Activated CD4-positive, alpha-beta T cell treated with anti-CD3 and anti-CD28 coated beads for 24 hours (primary cell): Measurements from ENCODE around the gene SPTBN5.

Experiments used
- DNase-seq, 2 donors: peaks; one replicate each; pipeline ENCODE4 v3.0.0-alpha.2; 2020; ENCODE audit warnings: low read depth in 2 of 2

SPTBN5 gene

DNA sequence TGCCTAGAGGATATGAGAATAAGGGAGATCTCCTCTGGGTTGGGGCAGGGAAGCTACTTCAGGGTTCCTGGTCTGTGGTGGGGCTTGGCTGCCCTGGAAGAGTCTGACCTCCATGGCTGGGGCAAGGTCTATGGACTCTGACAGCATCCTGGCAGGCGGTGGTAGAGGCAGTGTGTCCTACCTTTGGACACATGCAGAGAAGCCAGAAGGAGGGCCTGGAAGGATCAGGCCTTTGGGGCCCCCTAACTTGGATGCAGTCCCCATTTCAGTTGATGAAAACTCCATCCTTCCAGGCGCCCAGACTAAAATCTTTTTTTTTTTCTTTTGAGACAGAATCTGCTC, 10.4 kb downstream of the SPTBN5 start:
- DNase-seq: no peak

DNA sequence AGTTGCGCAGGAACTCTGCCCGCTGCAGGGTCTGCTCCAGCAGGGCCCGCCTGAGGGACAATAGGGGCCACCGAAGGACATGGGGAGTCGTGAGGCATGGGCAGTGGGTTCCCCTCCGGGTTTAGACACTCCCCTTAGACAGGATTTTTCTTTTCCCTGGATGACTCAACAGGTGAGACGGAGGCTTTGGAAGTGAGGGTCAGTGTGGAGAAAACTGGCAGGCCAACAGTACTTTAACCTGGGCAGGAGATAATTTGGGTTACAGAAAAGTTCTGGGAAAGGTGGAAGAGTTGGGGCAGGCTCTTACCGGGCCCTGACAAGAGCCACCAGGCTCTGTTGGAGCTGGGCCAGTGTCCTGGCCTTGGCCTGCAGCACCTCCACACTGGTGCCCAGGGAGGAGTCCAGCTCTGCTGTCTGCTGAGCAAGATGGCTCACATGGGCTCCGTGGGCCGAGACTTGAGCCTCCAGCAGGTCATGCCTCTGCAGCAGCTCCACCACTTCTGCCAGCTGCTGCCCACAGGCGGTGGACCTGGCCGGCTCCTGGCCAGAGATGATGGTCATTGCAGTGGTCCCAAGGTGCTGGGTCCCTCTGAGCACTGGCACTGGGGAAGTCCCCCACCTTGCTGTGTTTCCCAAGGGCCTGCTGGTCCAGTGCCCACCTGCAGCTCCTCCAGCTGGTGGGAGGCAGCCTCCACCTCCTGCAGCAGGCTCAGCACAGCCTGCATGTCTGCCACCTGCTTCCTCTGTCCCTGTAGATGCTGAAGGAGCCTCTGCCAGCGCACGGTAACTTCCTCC, 11.0 kb downstream of the SPTBN5 start:
- no peak for DNase-seq

GRCh38 chr15:41881920-41882688, 11.7 kb downstream of the SPTBN5 start:
- DNase-seq: no peak

DNA sequence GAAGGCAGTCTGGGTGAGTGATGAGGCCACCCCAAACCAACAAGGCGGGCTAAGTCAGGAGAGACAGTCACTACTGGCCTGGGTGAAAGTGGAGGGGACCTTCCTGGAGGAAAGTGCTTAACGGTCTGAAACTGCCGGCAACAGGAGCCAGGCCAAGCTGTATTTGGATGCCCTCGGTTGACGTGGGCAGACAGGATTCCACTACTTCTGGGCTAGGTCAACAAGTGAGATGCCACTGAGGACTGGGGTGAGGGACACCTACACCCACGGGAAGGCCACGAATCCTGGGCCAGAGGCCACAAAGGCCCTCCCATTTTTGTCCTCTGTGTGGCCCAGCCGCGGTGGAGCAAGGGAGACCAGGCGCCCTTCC, 12.3 kb downstream of the SPTBN5 start:
- no peak for DNase-seq

DNA sequence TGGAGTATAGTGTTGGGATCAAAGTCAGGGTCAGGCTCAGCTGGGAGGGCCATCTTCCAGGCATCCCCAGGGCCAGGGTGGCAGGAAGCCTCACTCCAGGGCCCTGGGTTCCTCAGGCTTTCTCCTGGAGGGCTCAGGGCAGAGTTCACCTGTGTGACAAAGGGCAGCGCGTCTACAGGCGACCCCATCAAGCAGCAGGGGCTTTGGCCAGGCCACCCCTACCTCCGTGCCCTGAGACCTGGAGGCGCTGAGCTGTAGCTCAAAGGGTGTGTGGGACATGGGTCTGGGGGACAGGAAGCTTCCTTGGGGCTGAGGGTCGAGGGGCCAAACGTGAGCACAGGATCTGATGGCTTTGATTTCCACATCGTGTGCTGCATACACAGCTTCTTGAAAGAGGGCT, 12.8 kb downstream of the SPTBN5 start:
- DNase-seq: no peak

- DNase-seq: no peak
Observed at GRCh38 chr15:41880156-41880877, 13.5 kb downstream of the SPTBN5 start.

DNA sequence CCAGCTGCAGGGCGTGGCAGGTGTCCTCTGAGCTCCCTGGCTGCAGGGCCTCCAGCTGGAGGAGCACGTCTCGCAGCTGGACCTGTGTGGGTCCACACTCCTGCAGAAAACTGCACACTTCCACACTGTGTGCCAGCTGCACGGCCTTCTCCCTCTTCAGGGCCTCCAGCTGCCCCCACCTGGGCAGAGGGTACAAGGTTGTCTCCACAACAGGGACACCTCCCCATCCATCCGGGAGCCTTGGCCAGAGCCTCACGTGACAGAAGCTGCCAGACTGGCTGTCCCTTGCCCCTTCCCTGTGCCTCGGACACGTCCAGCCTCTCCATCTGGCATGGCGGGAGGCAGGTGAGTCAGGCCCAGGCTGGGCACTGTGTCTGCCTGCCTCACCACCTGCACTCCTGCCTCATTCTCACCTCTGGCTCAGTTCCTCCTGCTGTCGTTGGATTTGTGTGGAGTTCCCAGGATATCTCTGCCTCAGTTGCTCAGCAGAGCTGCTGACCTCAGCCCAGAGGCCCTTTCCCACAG, 14.5 kb downstream of the SPTBN5 start:
- no peak for DNase-seq

DNA sequence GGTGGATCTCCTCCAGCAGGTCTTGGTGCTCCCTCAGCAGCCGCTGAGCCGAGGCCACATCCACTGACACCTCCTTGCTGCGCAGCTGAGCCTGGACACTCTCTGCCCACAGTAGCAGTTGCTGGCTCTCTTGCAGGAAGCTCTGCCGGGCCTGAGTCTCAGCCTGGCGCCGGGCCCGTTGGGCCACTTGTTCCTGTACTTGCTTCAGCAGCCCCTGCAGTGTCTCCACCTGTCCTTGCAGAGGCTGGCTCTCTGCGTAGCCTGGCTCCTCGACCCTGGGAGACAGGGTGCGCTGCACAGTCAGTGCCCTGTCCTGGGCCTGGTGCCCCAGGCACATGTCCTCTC, 15.5 kb downstream of the SPTBN5 start:
- DNase-seq: no peak

DNA sequence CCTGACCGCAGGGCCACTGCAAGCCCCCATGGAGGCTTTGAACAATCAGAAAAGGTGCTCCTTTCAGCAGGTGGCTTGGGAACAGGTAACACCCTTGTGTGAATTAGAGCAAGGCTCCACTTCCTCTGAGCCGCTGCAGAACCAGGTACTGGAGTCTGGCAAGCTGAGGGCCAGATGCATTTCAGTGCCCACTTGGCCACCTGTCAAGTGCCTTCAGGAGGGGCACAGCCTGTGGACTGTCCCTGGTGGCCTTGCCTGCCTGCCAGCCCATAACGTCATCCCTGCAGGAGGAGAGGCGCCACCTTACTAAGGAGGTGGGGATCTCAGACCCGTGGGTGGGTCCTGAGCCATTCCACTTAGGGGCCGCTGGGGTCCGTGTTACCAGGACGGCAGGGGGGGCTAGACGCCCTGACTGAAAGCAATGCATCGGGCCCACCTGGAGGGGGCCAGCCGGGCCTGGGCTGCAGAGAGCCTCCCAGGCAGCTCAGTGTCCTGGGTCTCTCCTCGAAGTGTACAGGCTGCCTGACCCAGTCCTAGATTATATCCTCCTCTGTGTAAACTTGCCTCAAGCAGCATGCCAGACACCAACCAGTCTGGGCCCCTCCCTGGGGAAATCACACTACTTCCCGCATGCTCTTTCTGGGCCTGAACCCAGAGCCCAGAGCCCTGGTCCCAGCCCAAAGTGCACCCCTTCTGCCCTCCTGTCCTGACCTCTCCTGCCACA, 16.1 kb downstream of the SPTBN5 start:
- DNase-seq: no peak

GRCh38 chr15:41876689-41877088, 17.2 kb downstream of the SPTBN5 start:
- no peak for DNase-seq

DNA sequence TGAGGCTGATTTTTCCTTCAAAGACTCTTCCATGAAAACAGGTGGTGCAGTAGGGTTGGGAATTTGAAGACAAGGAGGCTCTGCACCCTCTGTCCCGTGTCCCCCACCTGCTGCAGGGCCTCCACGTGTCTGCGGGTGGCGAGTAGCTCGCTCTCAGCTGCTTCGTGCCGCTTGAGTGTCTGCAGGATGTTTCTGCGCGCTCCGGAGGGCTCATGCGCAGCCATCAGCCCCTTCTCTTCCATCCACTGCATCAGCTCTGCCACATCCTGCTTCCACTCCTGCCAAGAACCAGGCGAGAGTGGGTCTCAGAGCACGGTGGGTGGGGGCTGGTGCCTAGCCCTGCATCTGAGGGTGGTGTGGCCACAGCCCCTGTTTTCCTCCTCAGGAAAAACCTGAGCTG, 17.8 kb downstream of the SPTBN5 start:
- no peak for DNase-seq

- DNase-seq: no peak
Observed at GRCh38 chr15:41874736-41875135, 19.1 kb downstream of the SPTBN5 start.

GRCh38 chr15:41873711-41874110, 20.1 kb downstream of the SPTBN5 start:
- no peak for DNase-seq

DNA sequence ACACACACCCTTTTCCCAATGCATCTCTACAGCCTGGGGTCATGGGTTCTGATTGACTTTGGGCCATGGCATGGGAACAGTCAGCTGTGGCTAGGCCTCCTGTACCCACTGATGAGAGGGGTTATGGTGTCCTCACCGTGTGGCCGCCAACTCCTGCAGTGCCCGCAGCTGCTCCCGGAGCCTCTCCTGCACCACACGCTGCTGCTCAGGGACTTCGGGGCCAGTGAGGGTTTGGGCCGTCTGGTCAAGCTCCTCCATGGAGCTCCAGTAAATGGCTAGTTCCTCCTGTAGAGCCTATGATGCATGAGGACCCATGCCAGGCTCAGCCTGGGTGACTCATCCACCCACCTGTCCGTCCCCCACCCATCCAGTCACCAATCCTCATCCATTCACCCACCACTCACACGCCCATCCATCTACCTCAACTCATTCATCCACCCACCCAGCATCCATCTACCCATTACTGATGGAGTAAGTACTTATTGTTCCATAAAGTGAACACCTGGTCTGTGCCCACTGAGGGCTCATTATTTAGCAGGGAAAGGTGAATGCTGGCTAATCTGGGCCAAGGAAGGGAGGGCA, 21.6 kb downstream of the SPTBN5 start:
- no peak for DNase-seq

DNA sequence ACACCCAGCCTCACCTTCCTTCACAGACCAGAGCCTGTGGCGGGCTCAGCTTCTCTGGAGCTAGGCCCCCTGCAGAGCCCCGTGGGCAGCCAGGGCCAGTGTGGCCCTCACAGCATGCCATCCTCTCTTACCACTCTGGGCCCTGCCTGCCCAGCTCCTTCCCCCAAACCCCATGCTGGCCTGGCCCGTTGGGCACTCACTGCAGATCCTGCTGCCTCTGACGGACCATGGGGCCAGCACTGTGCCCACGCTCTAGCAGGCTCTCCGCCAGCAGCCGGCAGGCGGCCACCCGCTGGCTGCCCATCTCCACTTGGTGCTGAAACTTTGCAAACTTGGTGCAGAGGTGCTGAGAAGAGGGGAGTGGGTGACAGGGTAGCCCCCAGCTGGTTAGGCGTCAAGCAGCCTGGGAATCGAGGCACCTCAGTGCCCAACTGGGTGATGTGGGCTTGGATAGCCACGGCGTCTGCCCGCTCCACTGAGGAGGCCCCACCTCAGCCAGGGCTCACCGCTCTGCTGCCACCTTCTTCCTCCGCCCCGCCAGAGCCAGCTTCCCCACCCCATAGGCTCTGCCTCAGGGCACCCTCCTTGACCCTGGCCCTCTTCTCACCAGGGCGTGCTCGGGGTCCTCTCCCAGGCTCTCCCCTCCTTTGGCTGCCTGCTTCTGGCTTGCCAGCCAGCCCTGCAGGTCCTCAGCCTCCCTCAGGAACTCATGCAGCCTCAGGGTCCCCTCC, 22.5 kb downstream of the SPTBN5 start:
- no peak for DNase-seq

GRCh38 chr15:41870689-41871081, 23.2 kb downstream of the SPTBN5 start:
- DNase-seq: peak; percentile 36 to 38

DNA sequence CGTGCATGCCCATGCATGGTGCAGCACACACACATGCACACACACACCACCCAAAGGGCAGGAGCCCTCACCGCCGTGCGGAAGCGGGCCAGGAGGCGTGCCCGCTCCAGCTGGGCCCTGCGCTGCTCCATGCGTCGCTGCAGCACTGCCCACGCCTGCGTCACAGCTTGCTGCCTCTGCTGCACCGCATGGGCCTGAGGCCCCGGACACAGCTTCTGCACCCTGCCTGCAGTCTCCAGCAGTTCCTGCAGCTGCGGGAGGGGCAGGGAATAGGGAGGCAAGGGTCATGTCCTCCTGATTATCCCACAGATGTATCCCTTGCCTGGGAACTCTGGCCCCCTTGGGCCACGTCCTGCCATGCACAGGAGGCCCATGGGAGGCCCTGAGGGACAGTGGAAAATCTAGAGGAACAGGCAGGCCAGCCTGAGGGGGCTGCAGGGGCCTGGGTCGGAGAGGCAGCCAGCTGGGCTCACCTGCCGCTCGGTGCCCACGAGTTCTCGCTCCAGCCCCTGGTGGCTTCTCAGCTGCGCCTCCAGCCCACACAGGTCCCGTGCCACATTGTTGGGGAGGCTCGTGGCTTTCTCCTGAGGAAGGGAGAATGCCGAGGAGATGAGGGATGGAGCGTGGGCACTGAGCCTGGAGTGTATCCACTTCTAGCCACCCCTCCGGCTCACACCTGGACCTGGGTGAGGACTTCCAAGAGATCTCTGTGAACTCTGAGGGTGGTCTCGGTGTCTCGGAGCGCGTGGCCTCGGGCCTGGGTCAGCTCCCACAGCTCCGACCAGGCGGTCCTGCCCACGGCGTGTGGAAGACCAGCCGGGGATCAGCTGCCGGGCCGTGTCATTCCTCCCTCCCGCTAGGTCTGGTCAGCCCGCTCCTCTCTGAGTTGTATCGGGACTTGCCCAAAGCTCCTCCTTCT, 23.8 kb downstream of the SPTBN5 start:
- no peak for DNase-seq

GRCh38 chr15:41868321-41868720, 25.5 kb downstream of the SPTBN5 start:
- DNase-seq: no peak

DNA sequence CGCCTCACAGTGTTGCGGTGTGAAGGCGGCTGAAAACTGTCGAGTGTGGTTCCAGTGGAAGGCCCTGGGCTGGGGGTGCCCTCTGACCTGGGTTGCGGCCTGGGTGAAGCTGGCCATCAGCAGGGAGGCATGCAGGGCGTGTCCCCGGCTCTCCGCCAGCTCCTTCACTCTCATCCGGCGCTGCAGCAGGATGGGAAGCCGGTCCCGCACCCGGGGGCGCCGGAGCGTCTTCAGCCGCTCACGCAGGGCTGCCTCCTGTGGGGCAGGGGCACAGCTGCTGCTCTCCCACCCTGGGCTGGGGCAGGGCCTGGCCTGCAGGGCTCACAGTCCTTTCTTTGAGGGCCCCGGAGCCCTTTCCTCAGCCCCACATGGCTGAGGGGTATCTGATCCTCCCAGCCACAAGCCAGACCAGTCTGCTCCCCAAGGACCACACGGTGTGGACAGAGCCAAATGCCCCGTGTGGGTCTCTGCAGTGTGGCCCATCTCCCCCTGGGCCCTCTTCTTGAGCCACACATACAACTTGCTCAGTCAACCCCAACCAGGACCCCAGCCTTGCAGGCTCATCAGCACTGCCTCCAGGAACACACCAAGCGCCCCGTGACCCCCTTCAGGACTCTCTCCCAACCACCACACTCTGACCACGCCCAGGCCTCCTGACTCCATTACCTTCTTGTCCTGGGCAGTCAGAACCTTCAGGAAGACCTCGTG, 26.8 kb downstream of the SPTBN5 start:
- no peak for DNase-seq
